Measurements from ENCODE around the gene CPLX1.
"Not testable (repeated sequence)": the region's sequence is repeated elsewhere in the genome, so short reads cannot be mapped to it uniquely, and the experiment has no call there.

The CPLX1 gene

GRCh38 chr4:739569-739968, 86.4 kb downstream of the CPLX1 start:
- DNase-seq (ENCODE audit: low read depth in 1 of 2, low spot score in 1 of 2): no peak

GRCh38 chr4:738781-739280, 87.1 kb downstream of the CPLX1 start:
- no peak for DNase-seq (ENCODE audit: low read depth in 1 of 2, low spot score in 1 of 2)

GRCh38 chr4:736561-736960, 89.4 kb downstream of the CPLX1 start:
- not testable (repeated sequence) for DNase-seq (ENCODE audit: low read depth in 1 of 2, low spot score in 1 of 2)

GRCh38 chr4:735583-735982, 90.3 kb downstream of the CPLX1 start:
- no peak for DNase-seq (ENCODE audit: low read depth in 1 of 2, low spot score in 1 of 2)
